Body of pancreas (tissue), 4 donors: Measurements from ENCODE around the gene CBX7.

Experiments
- CTCF ChIP-seq, 7 experiments: fragments of 450-650 bp in 4 of 7; fragments of 200-600 bp in 3 of 7; sonication (generic) in 3 of 7; IDR thresholded peaks; one replicate each; pipeline ENCODE4 v1.5.1; 2016 to 2019; ENCODE audit warnings: antibody characterized with exemption in 7 of 7
- POLR2A ChIP-seq, 3 donors: fragments of 450-650 bp; IDR thresholded peaks; one replicate each; pipeline ENCODE4 v1.6.1; 2016; ENCODE audit warnings: antibody characterized with exemption in 3 of 3, mild to moderate bottlenecking in 2 of 3

- TF ChIP-seq CTCF (IDR thresholded peaks at IDR 0.05): no peak
- TF ChIP-seq POLR2A (IDR thresholded peaks at IDR 0.05): no peak
These were observed 27.4 kb upstream of the CBX7 start for GRCh38 chr22:39179841-39180335.
